ENCODE measurements around the gene SLC17A9.

- TF ChIP-seq CTCF (IDR thresholded peaks at IDR 0.05): peak in 1 of 12 donors; percentile 10
- TF ChIP-seq POLR2A (IDR thresholded peaks at IDR 0.05): no peak
These were observed 53.5 kb downstream of the SLC17A9 start for GRCh38 chr20:63005862-63006539.

Data from heart left ventricle (tissue), 13 donors.